Tibial nerve (tissue), 4 donors: ENCODE data around the gene TGFBI. TPM values are rescaled to one million over a fixed set of nuclear protein-coding genes. Genes with fewer than 3 reads are reported as not detected.
A peak's percentile ranks its signal among the peaks of the same experiment; 100 is the strongest.

Source experiments
- DNase-seq, 2 donors: peaks; one replicate each; pipeline ENCODE4 v3.0.0-alpha.2; 2019; ENCODE audit warnings: low spot score in 2 of 2
- H3K27ac ChIP-seq, 4 donors: fragments of 200-600 bp; sonication (generic) in 3 of 4; one replicate each; pipeline ENCODE4 v1.5.1; 2017 to 2019; ENCODE audit warnings: mild to moderate bottlenecking in 1 of 4
- H3K27me3 ChIP-seq, 2 donors: fragments of 200-600 bp; sonication (generic) in 1 of 2; one replicate each; pipeline versions ENCODE4 v1.5.1 to v1.6.0; 2017 to 2019
- H3K36me3 ChIP-seq, 3 donors: fragments of 200-600 bp; sonication (generic); one replicate each; pipeline ENCODE4 v1.5.1; 2018 to 2019
- H3K4me1 ChIP-seq, 4 donors: fragments of 200-600 bp; sonication (generic) in 3 of 4; one replicate each; pipeline ENCODE4 v1.5.1; 2017 to 2019
- H3K4me3 ChIP-seq, 4 donors: fragments of 200-600 bp; sonication (generic) in 3 of 4; one replicate each; pipeline ENCODE4 v1.5.1; 2017 to 2019; ENCODE audit warnings: mild to moderate bottlenecking in 1 of 4, moderate library complexity in 1 of 4
- H3K9me3 ChIP-seq, 4 donors: fragments of 200-600 bp; sonication (generic) in 3 of 4; one replicate each; pipeline ENCODE4 v1.5.1; 2017 to 2019
- CTCF ChIP-seq, 5 experiments: fragments of 200-600 bp in 3 of 5; fragments of 450-650 bp in 2 of 5; sonication (generic) in 3 of 5; IDR thresholded peaks; one replicate each; pipeline ENCODE4 v1.5.1; 2016 to 2019; ENCODE audit warnings: antibody characterized with exemption in 5 of 5, mild to moderate bottlenecking in 3 of 5, moderate library complexity in 2 of 5
- EP300 ChIP-seq, 2 donors: sonication (generic); formaldehyde crosslinking; IDR thresholded peaks; one replicate each; pipeline ENCODE4 v1.6.1; 2017; ENCODE audit warnings: antibody characterized with exemption in 2 of 2, mild to moderate bottlenecking in 1 of 2
- POLR2A ChIP-seq, 2 donors: fragments of 450-650 bp; IDR thresholded peaks; one replicate each; pipeline ENCODE4 v1.6.1; 2017; ENCODE audit warnings: antibody characterized with exemption in 2 of 2, mild to moderate bottlenecking in 2 of 2, moderate library complexity in 2 of 2
- WGBS, 2 donors: methylation state at CpG; one replicate each; pipeline ENCODE4 v1.1.5; 2018; 5-methylcytosine and 5-hydroxymethylcytosine counted together
- total RNA-seq, 4 donors: library from RNA; depleted of rRNA; stranded (reverse); fragments of >200 nt; gene quantifications; one replicate each; pipeline ENCODE4 v1.1.0, GENCODE V29; 2016

TGFBI gene
- total RNA-seq, 4 donors from 2014 or later, result 158 to 291 (median 212) TPM

DNA sequence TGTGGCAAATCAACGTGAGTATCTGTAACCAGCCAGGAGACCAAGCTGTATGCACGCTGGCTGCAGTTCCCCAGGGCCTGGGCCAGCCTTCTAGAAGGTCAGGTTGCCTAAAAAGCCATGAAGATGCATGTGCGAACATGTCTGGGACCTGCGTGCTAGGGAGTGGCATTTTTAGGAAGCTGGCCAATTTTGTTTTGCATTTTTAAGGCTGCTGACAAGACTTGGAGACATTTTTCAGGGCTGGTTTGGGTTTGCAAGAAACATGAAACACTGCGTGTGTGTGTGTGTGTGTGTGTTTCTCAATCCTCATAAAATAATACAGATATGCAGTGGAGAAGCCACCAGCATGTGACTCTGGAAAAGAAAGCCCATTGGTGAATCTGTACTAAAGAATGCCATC lies 5.1 kb downstream of the TGFBI start:
- no peak overlapping the region for H3K27ac ChIP-seq
- H3K9me3 ChIP-seq, result peaks cover 0 to 8% (median 0%) of the 10 kb centered on the region in 4 donors
- peaks cover 0 to 70% (median 43%) of the 10 kb centered on the region in 4 donors for H3K4me1 ChIP-seq
- TF ChIP-seq CTCF (IDR thresholded peaks at IDR 0.05) (no peak), EP300 (IDR thresholded peaks at IDR 0.05) (no peak), POLR2A (IDR thresholded peaks at IDR 0.05) (no peak)
- no peak for DNase-seq
- H3K36me3 ChIP-seq, result peaks cover 0 to 5% (median 0%) of the 10 kb centered on the region in 3 donors
- 69 to 70% methylated on average over 5 of the region's 5 CpGs for WGBS, 2 donors
- no peaks in the 10 kb centered on the region for H3K27me3 ChIP-seq
- no peak overlapping the region for H3K4me3 ChIP-seq

DNA sequence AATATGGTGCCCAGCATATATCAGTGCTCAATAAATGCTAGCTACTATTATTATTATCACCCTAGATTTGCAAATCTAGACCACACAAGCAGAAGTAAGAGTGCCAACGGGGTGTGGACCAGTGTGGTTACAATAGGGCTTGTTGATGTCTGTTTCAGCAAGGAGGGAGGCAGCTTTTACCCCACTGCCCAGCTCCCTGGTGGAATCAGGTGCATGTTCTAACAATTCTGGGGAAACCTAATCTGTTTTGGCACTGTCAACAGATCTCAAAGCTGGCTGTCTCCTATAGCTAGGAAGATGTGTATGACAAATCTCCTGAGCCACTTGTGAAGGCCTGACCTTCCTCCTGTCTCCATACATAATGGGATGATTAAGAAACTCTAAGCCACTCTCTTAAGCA lies 5.7 kb downstream of the TGFBI start:
- no peak for DNase-seq
- no peak overlapping the region for H3K4me3 ChIP-seq
- peak overlapping the region in 1 of 4 donors; percentile 28 for H3K27ac ChIP-seq
- H3K36me3 ChIP-seq, result peaks cover 0 to 6% (median 0%) of the 10 kb centered on the region in 3 donors
- 58 to 60% methylated on average over 1 of the region's 1 CpG for WGBS, 2 donors
- no peaks in the 10 kb centered on the region for H3K27me3 ChIP-seq
- peaks cover 0 to 65% (median 39%) of the 10 kb centered on the region in 4 donors for H3K4me1 ChIP-seq
- no peak for TF ChIP-seq CTCF (IDR thresholded peaks at IDR 0.05)
- no peak for TF ChIP-seq POLR2A (IDR thresholded peaks at IDR 0.05)
- no peak for TF ChIP-seq EP300 (IDR thresholded peaks at IDR 0.05)
- peaks cover 0 to 8% (median 0%) of the 10 kb centered on the region in 4 donors for H3K9me3 ChIP-seq

DNA sequence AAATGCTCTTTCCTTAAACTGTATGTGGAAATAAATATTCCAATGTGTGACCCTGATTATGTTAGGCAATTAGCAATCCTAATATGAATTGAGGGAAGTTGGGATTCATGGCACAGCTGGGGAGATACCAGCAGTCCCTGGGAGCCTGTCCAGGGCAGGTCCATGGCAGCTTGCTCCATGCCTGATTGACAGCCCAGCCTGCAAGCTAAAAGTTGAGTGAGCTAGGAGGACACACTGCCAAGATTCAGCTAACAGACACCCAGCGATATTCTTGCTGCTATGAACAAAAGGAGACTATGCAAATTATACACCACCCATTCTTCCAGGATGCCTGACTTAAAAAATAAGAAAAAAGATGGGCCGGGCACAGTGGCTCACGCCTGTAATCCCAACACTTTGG lies 6.2 kb downstream of the TGFBI start:
- H3K36me3 ChIP-seq, result peaks cover 0 to 6% (median 0%) of the 10 kb centered on the region in 3 donors
- no peak overlapping the region for H3K4me3 ChIP-seq
- peaks cover 0 to 62% (median 38%) of the 10 kb centered on the region in 4 donors for H3K4me1 ChIP-seq
- WGBS, 2 donors, result 87 to 93% methylated on average over 3 of the region's 3 CpGs
- H3K9me3 ChIP-seq, result peaks cover 0 to 8% (median 0%) of the 10 kb centered on the region in 4 donors
- no peak overlapping the region for H3K27ac ChIP-seq
- DNase-seq, result no peak
- H3K27me3 ChIP-seq, result no peaks in the 10 kb centered on the region
- TF ChIP-seq CTCF (IDR thresholded peaks at IDR 0.05) (no peak), POLR2A (IDR thresholded peaks at IDR 0.05) (no peak), EP300 (IDR thresholded peaks at IDR 0.05) (no peak)

DNA sequence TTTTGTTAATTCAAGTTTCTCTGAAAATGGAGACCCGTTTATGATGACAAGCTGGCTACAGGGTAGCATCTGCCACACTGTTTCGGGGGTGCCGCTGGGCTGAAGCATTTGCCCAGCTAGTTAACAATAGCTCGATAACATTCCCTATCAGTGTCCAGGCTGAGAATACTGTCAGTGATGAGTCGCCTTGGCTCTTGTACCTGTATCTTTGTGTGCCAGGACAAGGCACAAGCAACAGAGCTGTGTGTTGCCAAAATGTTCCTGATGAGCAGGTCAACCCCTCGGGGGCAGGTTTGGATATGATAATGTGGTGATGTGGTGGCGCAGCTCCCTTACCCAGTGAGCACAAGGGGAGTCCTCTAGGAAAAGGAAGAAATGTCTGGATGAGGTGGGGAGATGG lies 7.0 kb downstream of the TGFBI start:
- no peak for DNase-seq
- WGBS, 2 donors, result 88 to 94% methylated on average over 7 of the region's 7 CpGs
- H3K4me1 ChIP-seq, result peaks cover 0 to 60% (median 38%) of the 10 kb centered on the region in 4 donors
- H3K4me3 ChIP-seq, result no peak overlapping the region
- no peak for TF ChIP-seq EP300 (IDR thresholded peaks at IDR 0.05)
- no peak for TF ChIP-seq CTCF (IDR thresholded peaks at IDR 0.05)
- no peak for TF ChIP-seq POLR2A (IDR thresholded peaks at IDR 0.05)
- no peaks in the 10 kb centered on the region for H3K27me3 ChIP-seq
- H3K9me3 ChIP-seq, result peaks cover 0 to 8% (median 0%) of the 10 kb centered on the region in 4 donors
- H3K27ac ChIP-seq, result peak overlapping the region in 3 of 4 donors; percentile 19 to 56 (median 55)
- H3K36me3 ChIP-seq, result peaks cover 0 to 6% (median 0%) of the 10 kb centered on the region in 3 donors

GRCh38 chr5:136036293-136036911 lies 7.6 kb downstream of the TGFBI start:
- peaks cover 0 to 6% (median 0%) of the 10 kb centered on the region in 3 donors for H3K36me3 ChIP-seq
- peak overlapping the region in 3 of 4 donors; percentile 38 to 56 (median 55) for H3K27ac ChIP-seq
- H3K4me1 ChIP-seq, result peaks cover 0 to 59% (median 38%) of the 10 kb centered on the region in 4 donors
- no peak overlapping the region for H3K4me3 ChIP-seq
- no peaks in the 10 kb centered on the region for H3K27me3 ChIP-seq
- no peak for DNase-seq
- peaks cover 0 to 8% (median 0%) of the 10 kb centered on the region in 4 donors for H3K9me3 ChIP-seq
- 90 to 96% methylated on average over 1 of the region's 1 CpG for WGBS, 2 donors
- TF ChIP-seq CTCF (IDR thresholded peaks at IDR 0.05), result no peak
